ENCODE measurements around the gene POTEJ.
"Not testable (repeated sequence)": the region's sequence is repeated elsewhere in the genome, so short reads cannot be mapped to it uniquely, and the experiment has no call there.

Gene POTEJ

GRCh38 chr2:130601648-130602302 is 9.5 kb upstream of the POTEJ start:
- in situ Hi-C loops (cut with MboI; ENCODE audit: low sequenced_read_pairs), result not testable (repeated sequence)

GRCh38 chr2:130608276-130609001 is 2.8 kb upstream of the POTEJ start:
- in situ Hi-C loops (cut with MboI; ENCODE audit: low sequenced_read_pairs), result not testable (repeated sequence)

- in situ Hi-C loops (cut with MboI; ENCODE audit: low sequenced_read_pairs), result not testable (repeated sequence)
These were observed 2.0 kb upstream of the POTEJ start for GRCh38 chr2:130609002-130609920.

GRCh38 chr2:130610486-130610885 is 754 bp upstream of the POTEJ start:
- in situ Hi-C loops (cut with MboI; ENCODE audit: low sequenced_read_pairs), result not testable (repeated sequence)

GRCh38 chr2:130628784-130629475 is 17.7 kb downstream of the POTEJ start:
- in situ Hi-C loops (cut with MboI; ENCODE audit: low sequenced_read_pairs), result not testable (repeated sequence)

GRCh38 chr2:130638973-130639372 is 27.7 kb downstream of the POTEJ start:
- in situ Hi-C loops (cut with MboI; ENCODE audit: low sequenced_read_pairs), result not testable (repeated sequence)

- in situ Hi-C loops (cut with MboI; ENCODE audit: low sequenced_read_pairs), result not testable (repeated sequence)
These were observed 30.4 kb downstream of the POTEJ start for GRCh38 chr2:130641688-130642087.

- in situ Hi-C loops (cut with MboI; ENCODE audit: low sequenced_read_pairs), result not testable (repeated sequence)
These were observed 38.0 kb downstream of the POTEJ start for GRCh38 chr2:130649285-130649684.

GRCh38 chr2:130664506-130664905 is 53.3 kb downstream of the POTEJ start:
- in situ Hi-C loops (cut with MboI; ENCODE audit: low sequenced_read_pairs), result not testable (repeated sequence)

- in situ Hi-C loops (cut with MboI; ENCODE audit: low sequenced_read_pairs), result not testable (repeated sequence)
These were observed 54.4 kb downstream of the POTEJ start for GRCh38 chr2:130665596-130665995.

- in situ Hi-C loops (cut with MboI; ENCODE audit: low sequenced_read_pairs), result not testable (repeated sequence)
These were observed 56.3 kb downstream of the POTEJ start for GRCh38 chr2:130667516-130667915.

GRCh38 chr2:130670026-130670745 is 58.9 kb downstream of the POTEJ start:
- in situ Hi-C loops (cut with MboI; ENCODE audit: low sequenced_read_pairs), result not testable (repeated sequence)

GRCh38 chr2:130692041-130692770 is 81.0 kb downstream of the POTEJ start:
- in situ Hi-C loops (cut with MboI; ENCODE audit: low sequenced_read_pairs), result not testable (repeated sequence)

- in situ Hi-C loops (cut with MboI; ENCODE audit: low sequenced_read_pairs), result not testable (repeated sequence)
These were observed 82.2 kb downstream of the POTEJ start for GRCh38 chr2:130693474-130693873.

GRCh38 chr2:130703250-130703649 is 92.0 kb downstream of the POTEJ start:
- in situ Hi-C loops (cut with MboI; ENCODE audit: low sequenced_read_pairs), result not testable (repeated sequence)
